ENCODE results near the gene TMEM200B. TPM values are rescaled to one million over a fixed set of nuclear protein-coding genes. Genes with fewer than 3 reads are reported as not detected.

Gene TMEM200B
- total RNA-seq, 1 donor from 2014 or later: 2.1 TPM

GRCh38 chr1:29129916-29130315 lies 6.2 kb upstream of the TMEM200B start:
- TF ChIP-seq CTCF (IDR thresholded peaks at IDR 0.05; ENCODE audit: insufficient read depth, low read length, poor library complexity, severe bottlenecking): no peak
- Histone ChIP-seq H3K4me3 (ENCODE audit: low read depth, low read length) (no peak overlapping the region), H3K36me3 (ENCODE audit: control insufficient read depth, insufficient read depth, low read length) (no peaks in the 10 kb centered on the region), H3K27me3 (ENCODE audit: control insufficient read depth, insufficient read depth, low read length) (peaks cover 9% of the 10 kb centered on the region)
- DNase-seq (ENCODE audit: low read depth): no peak

- H3K4me3 ChIP-seq (ENCODE audit: low read depth, low read length): no peak overlapping the region
- H3K27me3 ChIP-seq (ENCODE audit: control insufficient read depth, insufficient read depth, low read length): peaks cover 1% of the 10 kb centered on the region
- no peak for TF ChIP-seq CTCF (IDR thresholded peaks at IDR 0.05; ENCODE audit: insufficient read depth, low read length, poor library complexity, severe bottlenecking)
- no peaks in the 10 kb centered on the region for H3K36me3 ChIP-seq (ENCODE audit: control insufficient read depth, insufficient read depth, low read length)
- no peak for DNase-seq (ENCODE audit: low read depth)
Observed at GRCh38 chr1:29128739-29129138, 5.0 kb upstream of the TMEM200B start.

GRCh38 chr1:29126198-29126597 lies 2.5 kb upstream of the TMEM200B start:
- Histone ChIP-seq H3K4me3 (ENCODE audit: low read depth, low read length) (no peak overlapping the region), H3K27me3 (ENCODE audit: control insufficient read depth, insufficient read depth, low read length) (peaks cover 8% of the 10 kb centered on the region), H3K36me3 (ENCODE audit: control insufficient read depth, insufficient read depth, low read length) (no peaks in the 10 kb centered on the region)
- DNase-seq (ENCODE audit: low read depth): no peak
- TF ChIP-seq CTCF (IDR thresholded peaks at IDR 0.05; ENCODE audit: insufficient read depth, low read length, poor library complexity, severe bottlenecking): no peak

GRCh38 chr1:29125788-29126187 lies 2.1 kb upstream of the TMEM200B start:
- Histone ChIP-seq H3K4me3 (ENCODE audit: low read depth, low read length) (no peak overlapping the region), H3K27me3 (ENCODE audit: control insufficient read depth, insufficient read depth, low read length) (peaks cover 8% of the 10 kb centered on the region), H3K36me3 (ENCODE audit: control insufficient read depth, insufficient read depth, low read length) (no peaks in the 10 kb centered on the region)
- no peak for TF ChIP-seq CTCF (IDR thresholded peaks at IDR 0.05; ENCODE audit: insufficient read depth, low read length, poor library complexity, severe bottlenecking)
- DNase-seq (ENCODE audit: low read depth): no peak

- DNase-seq (ENCODE audit: low read depth): no peak
- TF ChIP-seq CTCF (IDR thresholded peaks at IDR 0.05; ENCODE audit: insufficient read depth, low read length, poor library complexity, severe bottlenecking): no peak
- Histone ChIP-seq H3K36me3 (ENCODE audit: control insufficient read depth, insufficient read depth, low read length) (no peaks in the 10 kb centered on the region), H3K4me3 (ENCODE audit: low read depth, low read length) (peak overlapping the region; percentile 64), H3K27me3 (ENCODE audit: control insufficient read depth, insufficient read depth, low read length) (peaks cover 8% of the 10 kb centered on the region)
Observed at GRCh38 chr1:29125237-29125641, 1.5 kb upstream of the TMEM200B start.

Data from kidney epithelial cell (primary cell).